HL-60 (cell line): ENCODE data around the gene STK16.

Experiments
- DNase-seq, 2 experiments: peaks; one replicate each; pipeline ENCODE4 v3.0.0-alpha.2; 2010 to 2020; ENCODE audit warnings: low read depth in 1 of 2, low spot score in 1 of 2
- H3K27ac ChIP-seq: fragments of 250-450 bp; sonication (Bioruptor Pico); replicated peaks from 2 replicates; pipeline ENCODE4 v1.5.1; 2020; ENCODE audit warnings: mild to moderate bottlenecking, moderate library complexity
- H3K27me3 ChIP-seq: fragments of 250-450 bp; sonication (Bioruptor Pico); 2 replicates; pipeline ENCODE4 v1.5.1; 2021; ENCODE audit warnings: mild to moderate bottlenecking, moderate library complexity; ENCODE audit not compliant: insufficient read depth, poor library complexity, severe bottlenecking
- H3K4me3 ChIP-seq: replicated peaks from 2 replicates; pipeline ENCODE4 v1.5.1; 2011; ENCODE audit warnings: mild to moderate bottlenecking, control low read depth, low read length; ENCODE audit not compliant: insufficient read depth
- CTCF ChIP-seq: IDR thresholded peaks from one replicate; pipeline ENCODE4 v1.5.1; 2011; ENCODE audit warnings: low read length, control low read depth, inconsistent platforms; ENCODE audit not compliant: insufficient read depth
- GABPA ChIP-seq: IDR thresholded peaks from 2 replicates; pipeline ENCODE4 v1.6.1; 2012; ENCODE audit warnings: low read depth
- POLR2AphosphoS5 ChIP-seq: IDR thresholded peaks from 2 replicates; pipeline ENCODE4 v1.6.1; 2012; ENCODE audit warnings: low read depth
- REST ChIP-seq: IDR thresholded peaks from 2 replicates; pipeline ENCODE4 v1.6.1; 2012; ENCODE audit warnings: low read depth; ENCODE audit not compliant: insufficient replicate concordance
- SPI1 ChIP-seq: IDR thresholded peaks from 2 replicates; pipeline ENCODE4 v1.6.1; 2012; ENCODE audit warnings: low read depth, mild to moderate bottlenecking, borderline replicate concordance

Gene STK16

GRCh38 chr2:219291910-219292490 lies 46.7 kb downstream of the STK16 start:
- TF ChIP-seq REST (no peak), CTCF (no peak), GABPA (no peak), SPI1 (no peak), POLR2AphosphoS5 (no peak)
- peaks cover 13% of the 10 kb centered on the region for H3K27me3 ChIP-seq
- DNase-seq: no peak
- no peak overlapping the region for H3K27ac ChIP-seq
- H3K4me3 ChIP-seq: no peak overlapping the region

- H3K4me3 ChIP-seq: no peak overlapping the region
- DNase-seq: no peak
These were observed 47.3 kb downstream of the STK16 start for GRCh38 chr2:219292616-219293015.

More at GRCh38 chr2:219292616-219293015, 47.3 kb downstream of the STK16 start:
- TF ChIP-seq REST (no peak), GABPA (no peak), CTCF (no peak), SPI1 (no peak), POLR2AphosphoS5 (no peak)
- no peak overlapping the region for H3K27ac ChIP-seq
- peaks cover 13% of the 10 kb centered on the region for H3K27me3 ChIP-seq
